HL-60/S4 treated with phorbol 12-myristate 13-acetate at 8.2 ng/mL for 4 days and 3 days (cell line): Measurements from ENCODE around the gene TSPAN3.

Experiments used
- in situ Hi-C: fragments of 300-500 bp; cut with MboI; formaldehyde crosslinking; loops from 2 replicates; pipeline ENCODE4 v1.15.0; 2022; ENCODE audit warnings: low sequenced_read_pairs

TSPAN3 gene

GRCh38 chr15:77012868-77013267, 58.0 kb downstream of the TSPAN3 start:
- in situ Hi-C loops, result no loop called here

DNA sequence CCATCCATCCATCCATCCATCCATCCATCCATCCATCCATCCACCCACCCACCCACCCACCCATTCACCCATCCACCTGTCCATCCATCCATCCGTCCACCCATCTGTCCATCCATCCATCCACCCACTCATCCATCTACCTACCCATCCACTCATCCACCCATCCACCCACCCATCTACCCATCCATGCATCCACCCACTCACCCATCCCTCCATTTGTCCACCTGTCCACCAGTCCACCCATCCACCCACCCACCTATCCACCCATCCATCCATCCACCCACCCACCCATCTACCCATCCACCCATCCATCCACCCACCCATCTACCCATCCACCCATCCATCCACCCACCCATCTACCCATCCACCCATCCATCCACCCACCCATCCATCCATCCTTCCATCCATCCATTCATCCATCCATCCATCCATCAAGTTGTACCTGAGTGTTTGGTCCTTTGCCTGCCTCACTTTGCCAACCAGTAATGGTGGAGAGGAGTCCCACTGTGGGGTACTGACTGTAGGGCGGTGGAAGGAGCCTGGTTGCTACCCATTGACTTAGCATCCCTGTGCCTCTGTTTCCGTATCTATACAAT, 58.7 kb downstream of the TSPAN3 start:
- in situ Hi-C loops, result no loop called here

DNA sequence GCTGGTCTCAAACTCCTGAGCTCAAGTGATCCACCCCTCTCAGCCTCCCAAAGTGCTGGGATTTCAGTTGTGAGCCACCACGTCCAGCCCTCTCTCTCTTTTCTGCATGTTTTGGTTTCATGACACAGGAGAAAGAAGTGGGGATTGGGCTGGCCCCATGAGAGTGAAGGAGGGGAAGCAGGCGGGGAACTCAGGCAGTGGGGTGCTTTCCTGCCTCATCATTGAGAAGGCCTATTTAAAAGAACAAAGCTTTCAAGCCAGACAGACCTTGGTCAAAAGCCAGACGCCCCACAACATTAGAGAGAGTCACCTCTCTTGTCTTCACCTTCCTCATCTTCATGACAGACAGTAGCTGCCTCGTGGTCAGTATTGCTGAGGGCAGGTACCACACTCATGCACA, 60.1 kb downstream of the TSPAN3 start:
- in situ Hi-C loops, result no loop called here

- in situ Hi-C loops, result no loop called here
Measured at GRCh38 chr15:77010312-77010686, 60.6 kb downstream of the TSPAN3 start.

DNA sequence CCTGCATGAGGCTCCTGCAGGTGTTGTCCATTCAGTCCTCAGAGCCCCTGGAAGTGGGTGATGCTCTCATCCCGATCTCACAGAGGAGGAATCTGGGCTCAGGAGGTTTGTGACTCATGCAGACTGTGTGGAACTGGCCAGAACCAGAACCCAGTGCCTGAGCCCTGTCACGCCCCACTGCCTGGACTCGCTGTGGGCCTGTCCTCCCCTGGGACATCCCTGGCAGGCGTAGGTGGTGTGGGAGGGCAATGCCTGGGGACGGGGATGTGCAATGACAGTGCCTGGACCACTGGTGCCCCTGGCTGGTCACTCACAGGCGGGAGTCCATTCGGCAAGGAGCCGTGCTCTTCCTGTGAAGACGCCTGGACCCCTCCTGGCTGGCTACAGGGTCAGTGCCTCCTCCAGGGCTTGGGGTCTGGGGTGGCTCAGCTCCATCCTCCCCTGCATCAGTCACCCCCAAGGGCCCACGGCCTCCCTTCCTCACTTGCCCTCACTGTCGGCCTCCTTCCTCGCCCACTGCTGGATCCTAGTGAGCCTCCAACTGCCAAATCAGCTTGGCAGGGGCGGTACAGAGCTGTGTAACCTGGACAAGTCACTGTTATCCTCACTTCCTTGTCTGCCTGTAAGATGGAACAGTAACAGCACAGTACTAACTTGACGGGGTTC, 61.1 kb downstream of the TSPAN3 start:
- in situ Hi-C loops, result no loop called here

- in situ Hi-C loops, result no loop called here
Measured at GRCh38 chr15:77009176-77009575, 61.7 kb downstream of the TSPAN3 start.

DNA sequence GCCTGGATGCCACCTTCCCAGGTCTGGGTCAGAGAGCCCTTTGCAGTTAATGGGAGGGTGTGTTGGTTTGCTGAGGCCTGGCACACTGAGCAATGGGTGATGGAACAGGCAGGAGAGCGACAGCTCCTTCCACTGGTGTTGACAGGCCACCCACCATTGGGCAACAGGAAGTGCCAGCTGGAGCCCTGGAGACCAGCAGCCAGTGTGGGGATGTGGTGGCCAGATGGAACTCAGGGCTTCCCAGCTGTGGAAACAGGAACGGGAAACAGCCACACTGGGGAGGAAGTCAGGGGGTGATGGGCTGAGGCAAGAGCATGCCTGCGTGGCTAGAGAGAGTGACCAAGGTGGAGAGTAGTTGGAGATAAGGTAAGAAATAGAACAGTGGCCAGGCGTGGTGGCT, 66.7 kb downstream of the TSPAN3 start:
- in situ Hi-C loops, result no loop called here

DNA sequence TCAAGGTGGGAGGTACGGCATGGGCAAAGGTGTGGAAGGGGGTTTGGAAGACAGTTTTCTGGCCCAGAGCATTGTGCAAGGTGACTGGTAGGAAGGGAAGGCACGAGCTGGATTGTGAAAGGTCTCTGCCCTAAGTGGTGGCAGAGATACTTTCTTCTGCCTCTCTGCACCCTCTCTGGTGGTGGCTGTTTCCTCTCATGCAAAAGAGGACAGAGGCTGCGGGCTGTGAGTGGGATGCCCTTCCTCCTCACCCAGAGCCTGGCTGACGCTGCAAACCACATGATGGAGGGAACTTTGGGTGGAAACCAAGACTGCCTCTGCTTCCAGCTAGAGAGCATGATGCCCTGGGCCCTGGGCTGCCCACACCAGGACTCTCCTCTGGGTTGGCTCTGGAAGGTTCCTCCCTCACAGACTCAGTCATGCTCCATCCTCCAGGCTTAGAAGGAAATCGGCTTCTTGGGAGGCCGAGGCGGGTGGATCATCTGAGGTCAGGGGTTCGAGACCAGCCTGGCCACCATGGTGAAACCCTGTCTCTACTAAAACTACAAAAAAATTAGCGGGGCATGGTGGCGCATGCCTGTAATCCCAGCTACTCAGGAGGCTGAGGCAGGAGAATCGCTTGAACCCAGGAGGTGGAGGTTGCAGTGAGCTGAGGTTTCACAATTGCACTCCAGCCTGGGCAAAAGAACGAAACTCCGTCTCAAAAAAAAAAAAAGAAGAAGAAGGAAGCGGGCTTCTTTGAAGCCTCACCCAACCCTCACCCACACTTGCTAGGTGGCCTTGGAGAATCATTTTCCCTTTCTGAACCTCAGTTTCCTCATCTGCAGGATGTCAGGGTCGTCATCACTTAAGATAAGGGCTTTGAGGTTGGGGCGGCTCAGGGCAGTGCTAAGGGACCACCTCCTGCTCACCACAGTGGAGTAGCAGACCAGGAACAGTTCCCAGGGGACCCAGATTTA, 67.7 kb downstream of the TSPAN3 start:
- in situ Hi-C loops, result no loop called here

- in situ Hi-C loops, result no loop called here
Measured at GRCh38 chr15:77002436-77002835, 68.5 kb downstream of the TSPAN3 start.

DNA sequence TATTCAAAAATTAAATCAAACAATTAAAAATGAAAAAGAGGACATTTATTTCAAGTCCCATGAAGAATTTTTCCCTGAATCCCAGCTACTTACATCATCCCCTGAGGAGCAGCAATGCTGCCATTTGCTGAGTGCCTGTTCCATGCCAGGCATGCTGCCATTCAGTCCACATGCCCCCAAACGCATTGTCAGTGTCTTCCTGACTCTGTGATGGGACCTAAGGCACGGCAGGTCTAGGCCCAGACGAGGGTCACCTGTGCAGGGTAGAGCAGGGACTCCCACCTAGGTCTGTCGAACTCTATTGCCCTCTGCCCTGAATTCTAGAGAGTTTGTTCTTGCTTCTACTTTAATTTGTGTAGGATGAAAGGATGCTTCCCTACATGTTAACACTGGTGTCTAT, 68.9 kb downstream of the TSPAN3 start:
- in situ Hi-C loops, result no loop called here

DNA sequence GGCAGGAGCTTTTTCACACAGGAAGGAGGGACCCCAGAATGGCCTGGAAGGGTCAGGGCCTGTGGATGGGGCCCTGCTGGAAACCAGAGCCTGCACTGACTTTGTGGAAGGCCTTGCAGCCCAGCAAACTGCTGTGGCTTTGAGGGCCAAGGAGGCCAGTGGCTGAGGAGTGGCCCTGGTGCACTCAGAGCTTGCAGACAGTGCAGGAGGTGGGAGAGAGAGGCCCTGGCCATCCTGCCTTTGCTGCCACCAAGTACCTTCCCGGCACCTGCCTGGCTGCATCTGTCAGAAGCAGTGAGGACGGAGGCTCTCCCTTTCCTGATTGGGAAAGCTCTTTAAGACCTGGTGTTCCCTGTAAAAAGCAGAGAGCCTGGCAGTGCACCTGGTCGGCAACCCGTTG, 69.6 kb downstream of the TSPAN3 start:
- in situ Hi-C loops, result no loop called here

GRCh38 chr15:76999996-77000395, 70.9 kb downstream of the TSPAN3 start:
- in situ Hi-C loops, result no loop called here

DNA sequence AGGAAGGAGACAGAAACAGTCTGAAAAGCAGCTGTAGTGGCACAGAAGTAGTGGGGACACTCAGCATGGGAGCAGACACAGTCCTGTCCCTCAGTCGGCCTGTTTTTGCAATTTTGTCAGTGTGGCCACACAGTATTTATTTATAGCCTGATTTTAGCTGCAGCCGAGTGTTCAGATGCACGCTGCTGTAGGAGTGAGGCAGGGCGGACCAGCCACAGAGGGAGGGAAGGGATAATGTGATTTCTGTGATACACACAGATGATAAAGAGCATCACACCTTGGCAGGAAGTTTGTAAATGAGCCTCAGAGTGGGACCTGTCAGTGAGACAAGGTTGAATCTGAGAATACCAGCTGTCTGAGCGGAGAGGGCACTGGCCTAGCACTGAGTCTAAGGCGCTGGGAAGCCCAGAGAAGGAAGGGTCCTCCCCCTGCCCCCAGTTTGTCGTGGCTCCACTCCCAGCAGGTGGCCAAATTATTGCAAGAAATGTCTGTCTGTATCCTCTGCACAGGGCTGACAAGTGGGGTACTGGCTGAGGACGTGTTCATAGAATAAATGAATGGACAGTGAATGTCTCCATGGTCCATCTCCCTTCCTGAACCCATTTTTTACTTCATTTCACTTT, 72.1 kb downstream of the TSPAN3 start:
- in situ Hi-C loops, result no loop called here

GRCh38 chr15:76996526-76997401, 74.1 kb downstream of the TSPAN3 start:
- in situ Hi-C loops, result no loop called here

- in situ Hi-C loops, result no loop called here
Measured at GRCh38 chr15:76996076-76996525, 74.8 kb downstream of the TSPAN3 start.

GRCh38 chr15:76994971-76995945, 75.7 kb downstream of the TSPAN3 start, which contains the start of gene PSTPIP1:
Gene PSTPIP1 (plus strand): TSS chr15:76995126. CDS start chr15:76995574, 448 bp downstream.
- in situ Hi-C loops, result no loop called here

DNA sequence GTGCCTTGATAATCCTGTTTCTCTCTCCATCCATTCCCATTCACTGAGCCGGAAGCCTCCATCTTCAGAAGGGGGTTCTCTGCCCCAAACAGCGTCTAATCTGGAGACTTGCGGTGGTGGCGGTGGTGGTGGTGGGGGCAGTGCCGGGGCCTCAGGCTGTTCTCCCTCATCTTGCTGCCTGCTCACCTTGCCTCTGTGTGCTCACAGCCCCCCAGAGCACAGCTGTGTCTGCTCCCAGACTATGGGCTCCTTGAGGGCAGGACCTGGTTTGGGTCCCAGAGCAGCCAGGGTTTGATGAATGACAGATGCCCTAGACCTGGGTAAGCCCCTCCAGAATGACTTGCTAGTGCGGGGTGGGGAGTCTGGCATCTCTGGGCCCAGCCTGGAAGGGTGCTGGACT, 76.4 kb downstream of the TSPAN3 start:
- in situ Hi-C loops, result no loop called here

GRCh38 chr15:76994001-76994400, 76.9 kb downstream of the TSPAN3 start:
- in situ Hi-C loops, result no loop called here

DNA sequence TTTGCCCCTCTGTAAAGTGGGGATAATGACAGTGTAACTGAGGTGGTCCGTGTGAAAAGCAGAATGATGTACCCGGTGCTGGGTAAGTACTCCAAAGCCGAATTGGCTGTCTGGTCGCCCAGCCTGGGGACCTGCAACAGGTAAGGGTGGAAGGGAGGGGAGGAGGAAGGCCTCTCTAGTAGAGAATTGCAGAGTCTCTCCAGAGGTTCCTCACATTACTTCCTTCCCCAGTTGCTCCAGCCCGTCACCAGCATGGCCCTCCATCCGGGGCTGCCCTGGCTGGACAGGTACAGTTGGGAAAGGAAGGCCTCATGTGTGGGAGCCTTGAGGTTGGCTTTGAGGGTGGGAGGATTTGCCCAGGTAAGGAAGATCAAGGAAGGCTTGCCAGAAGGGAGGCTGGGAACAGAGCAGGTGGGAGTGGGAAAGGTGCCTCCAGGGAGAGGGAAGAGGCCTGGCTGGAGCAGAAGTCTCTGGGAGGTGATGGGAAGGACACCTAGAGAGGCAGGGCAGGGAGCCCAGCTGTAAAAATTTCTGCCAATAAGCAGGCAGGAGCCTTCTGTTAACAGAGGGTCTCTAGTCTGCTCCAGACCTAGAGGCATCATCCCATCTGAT, 77.7 kb downstream of the TSPAN3 start:
- in situ Hi-C loops, result no loop called here
